GM19043 (cell line): ENCODE measurements around the gene RBBP5.
"Not testable (repeated sequence)": the region's sequence is repeated elsewhere in the genome, so short reads cannot be mapped to it uniquely, and the experiment has no call there.

Experiments used
- ATAC-seq: cut with Tn5 transposase; IDR thresholded peaks from one replicate; pipeline ENCODE4 v1.9.1; 2021; ENCODE audit warnings: low read depth; ENCODE audit not compliant: unreplicated experiment

Gene RBBP5, protein sequence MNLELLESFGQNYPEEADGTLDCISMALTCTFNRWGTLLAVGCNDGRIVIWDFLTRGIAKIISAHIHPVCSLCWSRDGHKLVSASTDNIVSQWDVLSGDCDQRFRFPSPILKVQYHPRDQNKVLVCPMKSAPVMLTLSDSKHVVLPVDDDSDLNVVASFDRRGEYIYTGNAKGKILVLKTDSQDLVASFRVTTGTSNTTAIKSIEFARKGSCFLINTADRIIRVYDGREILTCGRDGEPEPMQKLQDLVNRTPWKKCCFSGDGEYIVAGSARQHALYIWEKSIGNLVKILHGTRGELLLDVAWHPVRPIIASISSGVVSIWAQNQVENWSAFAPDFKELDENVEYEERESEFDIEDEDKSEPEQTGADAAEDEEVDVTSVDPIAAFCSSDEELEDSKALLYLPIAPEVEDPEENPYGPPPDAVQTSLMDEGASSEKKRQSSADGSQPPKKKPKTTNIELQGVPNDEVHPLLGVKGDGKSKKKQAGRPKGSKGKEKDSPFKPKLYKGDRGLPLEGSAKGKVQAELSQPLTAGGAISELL

DNA sequence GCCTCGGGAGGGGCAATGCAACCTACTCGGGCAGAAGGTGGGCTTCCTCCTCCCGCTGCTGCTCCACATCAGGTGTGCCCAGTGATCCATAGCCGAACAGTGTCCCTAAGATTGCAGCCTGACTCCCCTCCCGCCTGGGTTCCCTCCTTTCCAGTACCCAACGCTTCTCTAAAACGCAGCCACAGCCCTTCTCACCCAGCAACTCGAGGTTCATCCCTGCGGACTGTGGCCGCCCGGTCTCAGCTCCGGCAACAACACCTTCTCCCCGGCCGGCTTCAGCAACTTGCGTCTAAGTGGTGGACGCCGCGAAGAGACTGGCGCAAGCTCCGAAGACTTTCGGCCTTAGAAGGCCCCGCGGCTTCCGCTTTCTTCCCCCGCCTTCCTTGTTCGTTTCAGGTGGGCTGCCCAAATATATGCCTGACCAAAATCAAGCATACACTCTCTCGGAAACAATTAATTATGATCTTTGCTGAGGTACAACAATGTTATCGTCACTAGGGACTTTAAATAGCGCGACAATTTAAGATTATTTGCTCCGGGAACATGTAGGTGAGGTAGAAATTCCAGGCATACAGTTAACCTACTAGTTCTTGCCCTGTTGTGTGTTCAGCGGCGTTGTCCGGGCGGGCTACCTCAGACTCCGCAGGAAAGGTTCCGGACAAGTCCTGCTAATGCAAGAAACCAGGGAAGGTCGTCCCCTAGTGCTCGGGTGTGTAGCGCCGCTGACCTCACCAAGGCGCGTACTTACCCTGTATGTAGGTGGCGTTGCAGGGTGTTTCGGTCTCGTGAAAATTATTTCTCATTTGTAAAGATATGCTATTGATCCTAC, at the start of gene RBBP5:
TSS of gene RBBP5 (minus strand) at position 319 of the 829 bp plus-strand sequence. CDS start at position 214, 105 bp downstream.
- ATAC-seq, result peak; percentile 94

- ATAC-seq, result no peak
Observed at GRCh38 chr1:205171369-205171768, 49.6 kb upstream of the RBBP5 start.

DNA sequence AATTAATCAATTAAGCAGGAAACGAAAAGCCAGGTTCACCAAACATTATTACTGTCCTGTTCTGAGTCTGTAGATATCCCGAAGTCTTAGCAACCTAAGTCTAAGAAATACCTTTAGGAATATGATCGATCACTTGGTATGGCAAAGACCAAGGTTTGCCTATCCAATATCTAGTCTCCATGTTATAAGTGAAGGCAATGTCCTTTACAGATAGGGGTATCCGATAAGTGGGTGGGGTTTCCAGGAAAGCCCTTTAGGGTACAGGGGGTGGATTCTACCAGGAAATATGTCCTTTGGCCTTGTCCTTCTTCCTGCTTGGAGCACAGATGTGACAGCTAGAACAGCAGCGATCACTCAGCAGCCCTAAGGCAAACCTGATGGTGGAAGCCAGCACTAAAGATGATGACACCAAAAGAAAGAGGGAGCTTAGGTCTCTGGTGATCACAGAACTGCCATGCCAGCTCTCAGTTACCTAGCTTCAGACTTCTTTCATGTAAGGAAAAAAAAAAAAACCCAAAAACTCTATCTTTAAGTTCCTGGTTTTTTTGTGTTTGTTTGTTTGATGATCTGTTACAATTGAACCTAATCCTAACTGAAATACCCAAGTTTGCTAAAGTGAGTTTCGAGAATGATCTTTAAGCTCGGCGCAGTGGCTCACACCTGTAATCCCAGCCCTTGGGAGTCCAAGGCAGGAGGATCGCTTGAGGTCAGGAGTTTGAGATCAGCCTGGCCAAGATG, 48.9 kb upstream of the RBBP5 start:
- ATAC-seq, result no peak

DNA sequence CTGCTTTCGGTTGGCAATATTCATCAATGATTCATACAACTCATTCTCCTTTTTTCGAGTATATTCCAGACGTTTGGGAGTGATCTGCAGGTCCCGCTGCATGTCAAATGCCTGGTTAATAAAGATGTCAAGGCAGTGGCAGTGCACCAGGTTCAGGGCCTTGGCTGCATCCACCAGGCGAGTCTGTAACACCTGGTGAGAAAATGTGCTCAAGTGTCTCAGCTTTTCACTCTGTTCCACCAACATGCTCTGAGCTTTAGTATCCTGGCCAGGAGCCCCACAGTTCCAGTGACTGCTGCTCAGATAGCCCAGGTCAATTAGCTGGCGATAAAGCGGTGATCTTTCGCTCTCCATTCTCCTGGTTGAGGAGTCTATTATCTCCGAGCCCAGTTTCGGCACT, 47.5 kb upstream of the RBBP5 start:
- no peak for ATAC-seq

DNA sequence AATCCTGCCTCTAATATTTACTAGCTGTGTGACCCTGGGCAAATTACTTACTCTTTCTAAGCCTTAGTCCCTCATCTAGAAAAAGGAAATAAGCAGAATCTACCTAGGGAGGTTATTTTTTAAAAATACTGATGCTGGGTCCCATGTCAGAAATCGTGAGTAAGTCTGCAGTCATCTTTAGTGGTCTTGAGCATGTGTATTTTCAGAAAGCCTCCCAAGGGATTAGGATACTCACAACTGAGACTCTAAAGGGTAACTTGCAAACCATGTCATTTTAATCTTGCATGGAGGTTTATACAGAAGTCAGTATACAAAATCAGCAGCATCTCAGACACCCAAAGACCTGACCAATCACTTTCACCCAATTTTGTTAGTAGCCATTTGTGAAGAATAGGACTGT, 46.5 kb upstream of the RBBP5 start:
- no peak for ATAC-seq

- ATAC-seq, result no peak
Observed at GRCh38 chr1:205162301-205162700, 40.5 kb upstream of the RBBP5 start.

DNA sequence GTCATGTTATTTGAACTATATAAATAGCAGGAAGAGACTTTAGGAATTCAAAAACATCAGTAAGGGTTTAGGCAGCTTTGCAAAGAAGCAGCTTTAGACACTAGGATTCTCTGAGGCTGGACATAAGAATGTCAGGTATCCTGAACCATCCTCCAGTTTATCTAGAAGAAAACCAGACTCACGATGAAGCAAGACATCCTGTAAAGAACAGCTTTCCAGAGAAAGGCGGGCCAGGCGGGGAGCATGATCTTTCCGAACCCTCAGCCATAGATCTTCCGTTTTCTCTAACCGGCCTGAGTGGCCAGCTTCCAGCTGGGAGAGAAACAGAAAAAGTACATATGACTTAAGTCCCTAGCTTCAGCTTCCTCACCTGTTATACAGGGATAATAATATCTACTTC, 39.3 kb upstream of the RBBP5 start:
- ATAC-seq, result no peak

DNA sequence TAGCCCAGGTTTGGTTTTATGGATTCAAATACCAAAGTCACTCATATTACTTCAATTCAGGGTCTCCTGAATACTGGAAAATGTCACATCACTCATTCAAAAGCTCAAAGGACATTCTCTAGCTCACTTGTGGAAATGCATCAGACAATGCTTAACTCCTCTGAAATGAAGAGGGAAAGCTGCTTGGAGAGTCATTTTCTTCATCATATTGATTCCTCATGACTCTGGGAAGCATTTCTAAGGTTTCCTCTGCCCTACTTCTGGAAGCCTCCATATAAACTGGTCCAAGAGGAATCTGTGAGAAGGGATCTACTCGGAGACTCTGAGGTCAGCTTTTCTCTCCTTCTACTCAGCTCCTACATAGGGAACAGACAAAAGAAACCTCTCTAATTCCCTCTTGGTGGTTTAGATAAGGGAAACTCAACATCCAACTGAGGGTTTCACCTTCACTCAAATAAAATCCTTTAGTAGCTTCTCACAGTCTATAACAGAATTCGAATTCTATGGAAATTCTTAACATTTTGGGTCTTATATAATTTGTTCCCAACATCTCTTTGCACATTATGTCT, 36.4 kb upstream of the RBBP5 start:
- ATAC-seq, result no peak

- ATAC-seq, result not testable (repeated sequence)
Observed at GRCh38 chr1:205155665-205156377, 34.0 kb upstream of the RBBP5 start.

DNA sequence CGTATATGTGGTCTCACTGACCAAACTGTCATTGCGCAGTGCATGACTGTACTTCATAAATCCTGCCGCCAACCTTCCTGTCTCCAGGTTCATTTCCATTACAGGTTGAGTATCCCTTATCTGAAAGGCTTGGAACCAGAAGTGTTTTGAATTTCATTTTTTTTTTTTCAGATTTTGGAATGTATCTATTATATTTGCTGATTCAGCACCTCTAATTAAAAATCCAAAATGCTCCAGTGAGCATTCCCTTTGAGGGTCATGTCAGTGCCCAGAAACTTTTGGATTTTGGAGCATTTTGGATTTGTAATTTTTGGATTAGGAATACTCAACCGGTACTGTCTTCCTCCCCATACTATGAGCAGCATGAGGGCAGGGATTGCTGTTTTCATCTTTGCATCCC, 30.7 kb upstream of the RBBP5 start:
- ATAC-seq, result no peak

GRCh38 chr1:205150651-205151428, 29.1 kb upstream of the RBBP5 start:
- no peak for ATAC-seq

DNA sequence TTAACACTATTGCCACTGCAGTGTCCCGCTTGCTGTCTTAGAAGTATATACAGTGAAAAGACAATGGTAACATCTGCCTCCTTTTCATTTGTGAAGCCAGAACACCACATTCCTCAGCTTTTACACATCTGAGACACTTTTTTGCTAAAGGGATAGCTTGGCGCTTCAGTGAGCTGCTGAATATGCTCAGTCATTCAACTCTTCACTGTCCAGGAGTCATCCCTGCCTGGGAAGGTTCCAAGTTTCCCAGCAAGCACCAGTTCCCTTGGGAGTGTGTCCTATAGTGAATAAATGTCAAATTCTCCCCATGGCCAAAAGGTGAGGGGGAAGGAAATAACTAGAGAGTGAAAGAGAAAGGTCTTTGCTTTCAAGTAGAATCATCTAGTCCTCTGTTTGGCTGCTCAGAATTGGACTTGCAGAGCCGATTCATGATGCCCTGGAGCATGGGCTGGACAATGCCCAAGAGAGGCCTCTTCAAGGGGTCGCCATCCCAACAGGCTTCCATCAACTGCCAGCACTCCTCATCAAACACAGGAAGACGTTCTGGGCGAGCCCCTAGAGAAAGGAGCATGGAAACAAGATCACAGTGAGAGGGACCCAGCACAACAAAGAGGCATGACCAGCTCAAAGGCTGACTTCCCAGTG, 25.5 kb upstream of the RBBP5 start:
- ATAC-seq, result no peak

DNA sequence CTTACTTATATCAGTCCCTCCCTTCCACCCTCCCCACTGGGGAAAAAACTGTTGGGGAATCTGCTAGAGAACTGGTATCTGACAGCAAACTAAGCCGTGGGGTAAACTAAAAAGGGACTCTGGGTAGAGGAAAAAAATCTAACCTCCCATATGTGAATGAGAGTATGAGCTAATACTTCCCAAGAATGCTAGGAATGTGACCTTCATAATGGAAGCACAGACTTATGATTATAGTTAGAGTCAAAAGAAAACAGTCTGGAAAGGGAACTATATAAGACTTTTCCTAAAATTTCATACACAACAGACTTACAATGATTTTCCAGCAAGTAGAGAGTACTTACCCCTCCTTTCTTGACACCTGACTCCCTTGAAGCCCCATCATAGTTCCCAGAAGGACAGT, 23.0 kb upstream of the RBBP5 start:
- ATAC-seq, result no peak

DNA sequence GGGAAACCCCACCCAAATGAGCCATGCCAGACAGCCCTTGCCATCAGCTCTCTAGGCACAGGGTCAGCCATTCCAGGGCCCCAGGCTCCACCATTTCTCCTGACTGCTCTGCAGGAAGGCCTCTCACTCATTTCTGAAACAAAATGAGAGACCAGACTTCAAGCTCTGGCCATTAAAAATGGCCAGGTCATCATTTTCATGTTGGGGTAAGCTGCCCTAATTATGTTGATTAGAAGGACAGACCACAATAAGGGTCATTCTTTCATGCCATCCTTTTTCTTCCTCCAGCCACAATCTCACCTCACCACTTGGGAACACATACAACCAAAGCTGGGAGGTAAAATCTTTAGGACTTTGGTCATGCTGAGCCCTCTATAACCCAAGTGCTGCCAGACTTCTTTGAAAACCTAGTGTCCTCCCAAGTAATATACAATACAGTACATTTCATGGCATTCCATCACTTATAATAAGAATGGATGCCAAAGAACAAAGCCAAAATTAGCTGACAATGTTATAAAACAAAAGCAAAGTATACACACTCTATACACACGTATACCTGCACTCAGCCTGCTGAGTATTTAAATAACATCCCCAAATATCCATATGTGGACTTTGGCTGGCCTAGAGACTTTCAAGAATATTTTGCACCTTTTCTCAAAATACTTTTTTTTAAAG, 22.4 kb upstream of the RBBP5 start:
- ATAC-seq, result no peak

DNA sequence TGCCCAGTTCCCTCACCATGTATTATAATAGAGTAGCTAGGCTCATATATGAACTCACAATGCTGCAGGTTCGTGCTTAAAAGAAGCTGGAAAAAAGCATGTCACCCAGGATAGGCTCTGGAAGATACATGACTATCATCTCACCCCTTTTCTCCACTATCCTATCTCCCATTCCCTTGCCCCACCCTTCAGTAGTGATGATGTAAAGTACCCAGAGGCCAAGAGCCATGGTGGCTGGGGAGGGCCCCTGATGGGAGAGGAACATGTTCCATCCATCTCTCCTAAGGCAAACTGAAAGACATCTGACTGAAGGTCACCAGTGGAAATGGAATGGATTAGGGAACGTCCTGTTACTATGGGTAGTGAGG, 20.3 kb upstream of the RBBP5 start:
- no peak for ATAC-seq

DNA sequence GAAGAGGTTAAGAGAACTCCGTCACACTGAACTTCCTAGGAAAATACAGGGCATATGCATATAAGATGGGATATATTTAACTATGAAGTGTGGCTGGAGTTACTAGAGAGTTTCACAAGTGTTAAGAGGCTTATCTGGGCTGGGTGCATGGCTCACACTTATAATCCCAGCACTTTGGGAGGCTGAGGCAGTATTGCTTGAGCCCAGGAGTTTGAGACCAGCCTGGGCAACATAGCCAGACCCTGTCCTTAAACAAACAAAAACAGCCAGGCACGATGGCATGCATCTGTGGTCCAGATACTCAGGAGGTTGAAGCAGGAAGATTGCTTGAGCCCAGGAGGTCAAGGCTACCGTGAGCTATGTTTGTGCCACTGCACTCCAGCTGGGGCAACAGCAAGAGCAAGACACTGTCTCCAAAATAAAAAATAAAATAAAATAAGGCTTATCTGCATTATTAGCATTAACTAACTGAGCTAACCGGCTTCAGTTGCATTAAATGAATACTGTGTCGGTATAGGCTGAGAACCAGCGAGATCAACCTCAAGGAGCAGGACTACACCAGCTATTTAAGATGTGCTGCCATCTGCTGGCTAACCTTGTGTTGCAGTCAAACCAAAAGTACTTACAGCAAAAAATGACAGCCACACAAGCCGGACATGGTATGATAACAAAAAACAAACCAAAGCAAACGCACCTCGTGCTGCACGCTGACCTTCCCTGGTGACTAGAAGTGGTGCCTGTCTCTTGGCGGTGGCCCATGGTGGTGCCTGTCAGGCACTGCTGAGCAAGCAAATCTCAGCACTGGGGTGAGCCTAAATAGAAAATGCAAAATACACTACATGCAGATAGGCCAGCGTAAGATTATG, 19.7 kb upstream of the RBBP5 start:
- no peak for ATAC-seq

DNA sequence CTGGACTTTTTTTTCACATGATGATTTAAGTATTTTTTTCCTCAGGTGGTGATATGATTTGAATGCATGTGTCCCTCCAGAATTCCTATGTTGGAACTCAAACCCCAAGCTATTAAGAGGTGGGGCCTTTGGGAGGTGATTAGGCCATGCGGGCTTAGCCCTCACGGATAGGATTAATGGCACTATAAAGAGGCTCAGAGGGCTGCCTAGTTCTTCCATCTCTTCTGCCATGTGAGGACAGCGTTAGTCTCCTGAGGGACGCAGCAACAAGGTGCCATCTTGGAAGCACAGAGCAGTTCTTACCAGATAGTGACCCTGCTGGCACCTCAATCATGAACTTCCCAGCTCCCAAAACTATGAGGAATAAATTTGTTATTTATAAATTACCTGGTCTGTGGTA, 18.3 kb upstream of the RBBP5 start:
- ATAC-seq, result no peak
